GM12878 (cell line): Measurements from ENCODE around the gene SARS1. TPM values are rescaled to one million over a fixed set of nuclear protein-coding genes. Genes with fewer than 3 reads are reported as not detected.

Experiments used
- ATAC-seq: fragments of 200-7000 bp; cut with Tn5 transposase; 3 replicates; pipeline ENCODE4 v1.9.1; 2020; ENCODE audit warnings: mild to moderate bottlenecking, moderate library complexity
- BruUV-seq: library from RNA; stranded (reverse); fragments of 400-500 nt; replicated peaks from 2 replicates; lab custom pipeline; 2021; lab: Mats Ljungman, UMichigan
- CTCF ChIA-PET: fragments of 300-600 bp; sonication (Branson Sonifier 250); formaldehyde crosslinking; extraction: SDS; loops from one replicate; lab custom pipeline; 2021; ENCODE audit warnings: inconsistent platforms; lab: Yijun Ruan, JAX
- POLR2A ChIA-PET: fragments of 350-600 bp; formaldehyde crosslinking; extraction: SDS; loops from one replicate; lab custom pipeline; 2021; ENCODE audit warnings: inconsistent platforms; lab: Charles Lee
- RAD21 ChIA-PET: fragments of 300-600 bp; sonication (Branson Sonifier 250); formaldehyde crosslinking; loops from one replicate; lab custom pipeline; 2023; ENCODE audit warnings: antibody characterized with exemption; ENCODE audit not compliant: unreplicated experiment; lab: Charles Lee
- SMC1A ChIA-PET: fragments of 300-600 bp; sonication (Branson Sonifier 250); formaldehyde crosslinking; loops from one replicate; lab custom pipeline; 2023; ENCODE audit not compliant: unreplicated experiment, uncharacterized antibody; lab: Charles Lee
- DNase-seq: peaks from one replicate; pipeline ENCODE4 v3.0.0-alpha.2; 2011; ENCODE audit warnings: low read depth, low spot score
- FAIRE-seq: peaks from 3 replicates; lab custom pipeline; 2011; peaks lifted over from hg19 to GRCh38; lab: Jason Lieb, UNC
- H2AFZ ChIP-seq: 2 replicates; pipeline ENCODE4 v1.6.0; 2011; ENCODE audit warnings: low read depth, low read length, control low read depth; ENCODE audit not compliant: control insufficient read depth
- H3K27ac ChIP-seq: 2 replicates; pipeline ENCODE4 v1.5.1; 2011; ENCODE audit warnings: control low read depth; ENCODE audit not compliant: control insufficient read depth, insufficient read depth
- H3K27me3 ChIP-seq, 2 experiments: replicated peaks in 1 of 2; 2 replicates each; pipeline versions ENCODE4 v1.6.0 to v1.6.1; 2011; ENCODE audit warnings: low read length in 1 of 2; ENCODE audit not compliant: control insufficient read depth in 2 of 2, insufficient read depth in 2 of 2
- H3K36me3 ChIP-seq, 2 experiments: 2 replicates each; pipeline ENCODE4 v1.5.1; 2011; ENCODE audit warnings: low read length in 1 of 2; ENCODE audit not compliant: control insufficient read depth in 2 of 2, insufficient read depth in 2 of 2
- H3K4me1 ChIP-seq: 2 replicates; pipeline ENCODE4 v1.6.1; 2011; ENCODE audit warnings: mild to moderate bottlenecking, low read length, moderate library complexity, mixed read lengths; ENCODE audit not compliant: control insufficient read depth, insufficient read depth
- H3K4me2 ChIP-seq: 2 replicates; pipeline ENCODE4 v1.6.0; 2011; ENCODE audit warnings: control low read depth; ENCODE audit not compliant: control insufficient read depth, insufficient read depth
- H3K4me3 ChIP-seq: fragments of 200-600 bp; sonication (generic); 2 replicates; pipeline ENCODE4 v1.5.1; 2016
- H3K79me2 ChIP-seq: 2 replicates; pipeline ENCODE4 v1.6.0; 2011; ENCODE audit warnings: low read length; ENCODE audit not compliant: control insufficient read depth, insufficient read depth
- H3K9ac ChIP-seq: 2 replicates; pipeline ENCODE4 v1.8.0; 2011; ENCODE audit warnings: low read length, control low read depth, mixed read lengths; ENCODE audit not compliant: control insufficient read depth, insufficient read depth
- H3K9me3 ChIP-seq: replicated peaks from 3 replicates; pipeline ENCODE4 v1.5.1; 2011; ENCODE audit warnings: mild to moderate bottlenecking, low read length; ENCODE audit not compliant: control insufficient read depth, insufficient read depth
- H4K20me1 ChIP-seq: 2 replicates; pipeline ENCODE4 v1.6.0; 2011; ENCODE audit not compliant: control insufficient read depth, insufficient read depth
- CHD4 ChIP-seq: fragments of 200-600 bp; sonication (generic); IDR thresholded peaks from 2 replicates; pipeline ENCODE4 v1.6.1; 2016; ENCODE audit warnings: mild to moderate bottlenecking
- JUND ChIP-seq: IDR thresholded peaks from 2 replicates; pipeline ENCODE4 v1.6.1; 2012; ENCODE audit warnings: low read depth, mild to moderate bottlenecking, low read length, improper control_type of control experiment, moderate library complexity
- NBN ChIP-seq: fragments of 450-650 bp; IDR thresholded peaks from 2 replicates; pipeline ENCODE4 v1.6.1; 2016
- SIX5 ChIP-seq: IDR thresholded peaks from 2 replicates; pipeline ENCODE4 v1.6.1; 2011; ENCODE audit warnings: mild to moderate bottlenecking, low read depth, low read length, moderate library complexity; ENCODE audit not compliant: severe bottlenecking
- SPI1 ChIP-seq: IDR thresholded peaks from 2 replicates; pipeline ENCODE4 v1.6.1; 2011; ENCODE audit warnings: low read depth, mild to moderate bottlenecking, low read length, moderate library complexity, borderline replicate concordance; ENCODE audit not compliant: insufficient read depth
- SREBF2 ChIP-seq: IDR thresholded peaks from 2 replicates; pipeline ENCODE4 v1.6.1; 2012; ENCODE audit warnings: mild to moderate bottlenecking, low read length
- TARDBP ChIP-seq: IDR thresholded peaks from 2 replicates; pipeline ENCODE4 v1.6.1; 2016; ENCODE audit warnings: borderline replicate concordance
- ZNF207 ChIP-seq: fragments of 450-650 bp; IDR thresholded peaks from 2 replicates; pipeline ENCODE4 v1.6.1; 2014; ENCODE audit warnings: antibody characterized with exemption, mild to moderate bottlenecking, borderline replicate concordance
- WGBS: methylation state at CpG from one replicate; pipeline ENCODE4 v1.1.6; 2016; ENCODE audit warnings: low lambda C conversion rate; ENCODE audit not compliant: insufficient replicate concordance, insufficient coverage; ENCODE audit errors: missing lambda C conversion rate; 5-methylcytosine and 5-hydroxymethylcytosine counted together
- in situ Hi-C: fragments of 300-500 bp; cut with MboI; formaldehyde crosslinking; loops from 9 replicates; pipeline ENCODE4 v1.14.3; 2018; ENCODE audit warnings: mixed read lengths
- intact Hi-C: fragments of 100-400 bp; cut with micrococcal nuclease; formaldehyde crosslinking; loops from one replicate; pipeline ENCODE4 v1.14.2; 2022; ENCODE audit not compliant: unreplicated experiment
- polyA plus RNA-seq, 11 experiments: library from polyadenylated mRNA; depleted of rRNA in 4 of 11; unstranded in 6 of 11; stranded (reverse) in 5 of 11; fragments of >200 nt; fragmentation: Nextera tagmentation in 4 of 11; fragmentation: Illumina TruSeq in 1 of 11; extraction: Ambion mirVana in 4 of 11; extraction: Trizol in 1 of 11; gene quantifications; 1 replicate in 1 of 11; 2 replicates in 10 of 11; pipeline versions ENCODE4 v1.2.1 to v1.2.3, GENCODE V29; 2011 to 2016; ENCODE audit warnings: inconsistent platforms in 2 of 11, missing spikeins in 2 of 11, low read depth in 1 of 11
- total RNA-seq, 4 experiments: library from RNA; depleted of rRNA in 3 of 4; stranded (reverse); fragments of >200 nt in 3 of 4; fragmentation: Illumina TruSeq in 1 of 4; extraction: Trizol in 1 of 4; gene quantifications; 2 replicates each; pipeline versions ENCODE4 v1.2.1 to v1.2.3, GENCODE V29; 2013 to 2021
- TF ChIP-seq, protein P1 (sequence below): fragments of 450-650 bp; IDR thresholded peaks from 2 replicates; pipeline ENCODE4 v1.6.1; 2018; ENCODE audit warnings: borderline replicate concordance, mild to moderate bottlenecking; ENCODE audit not compliant: partially characterized antibody

SARS1 gene
- total and polyA plus RNA-seq, 10 of the 15 experiments (the other 5 are each of a cell fraction or from before 2014, with no cell fraction given): 103 to 202 (median 138) TPM

DNA sequence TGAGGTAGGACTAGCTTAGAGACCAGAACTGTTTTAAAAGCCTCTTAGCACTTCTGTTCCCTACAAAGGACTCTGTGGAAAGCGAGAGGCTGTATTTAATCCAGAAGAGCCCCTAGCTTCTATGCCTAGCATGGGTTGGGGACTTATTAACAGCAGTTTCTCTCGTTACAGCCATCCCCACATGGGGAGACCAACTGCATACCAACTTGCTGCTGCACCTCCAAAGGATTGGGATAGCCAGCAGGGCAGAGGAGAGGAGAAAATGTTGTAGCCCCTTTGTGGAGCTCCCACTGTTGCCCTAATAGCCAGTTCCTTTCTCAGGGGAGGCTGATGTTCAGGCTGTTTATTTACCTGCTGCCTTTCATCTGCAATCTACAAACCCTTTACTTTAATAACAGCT is 24.7 kb downstream of the SARS1 start (continued):
- TF ChIP-seq ZNF207: no peak
- no peak for TF ChIP-seq SIX5
- TF ChIP-seq, protein P1, sequence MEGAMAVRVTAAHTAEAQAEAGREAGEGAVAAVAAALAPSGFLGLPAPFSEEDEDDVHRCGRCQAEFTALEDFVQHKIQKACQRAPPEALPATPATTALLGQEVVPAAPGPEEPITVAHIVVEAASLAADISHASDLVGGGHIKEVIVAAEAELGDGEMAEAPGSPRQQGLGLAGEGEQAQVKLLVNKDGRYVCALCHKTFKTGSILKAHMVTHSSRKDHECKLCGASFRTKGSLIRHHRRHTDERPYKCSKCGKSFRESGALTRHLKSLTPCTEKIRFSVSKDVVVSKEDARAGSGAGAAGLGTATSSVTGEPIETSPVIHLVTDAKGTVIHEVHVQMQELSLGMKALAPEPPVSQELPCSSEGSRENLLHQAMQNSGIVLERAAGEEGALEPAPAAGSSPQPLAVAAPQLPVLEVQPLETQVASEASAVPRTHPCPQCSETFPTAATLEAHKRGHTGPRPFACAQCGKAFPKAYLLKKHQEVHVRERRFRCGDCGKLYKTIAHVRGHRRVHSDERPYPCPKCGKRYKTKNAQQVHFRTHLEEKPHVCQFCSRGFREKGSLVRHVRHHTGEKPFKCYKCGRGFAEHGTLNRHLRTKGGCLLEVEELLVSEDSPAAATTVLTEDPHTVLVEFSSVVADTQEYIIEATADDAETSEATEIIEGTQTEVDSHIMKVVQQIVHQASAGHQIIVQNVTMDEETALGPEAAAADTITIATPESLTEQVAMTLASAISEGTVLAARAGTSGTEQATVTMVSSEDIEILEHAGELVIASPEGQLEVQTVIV: no peak
- no peak for TF ChIP-seq SREBF2
- no peak for TF ChIP-seq JUND

DNA sequence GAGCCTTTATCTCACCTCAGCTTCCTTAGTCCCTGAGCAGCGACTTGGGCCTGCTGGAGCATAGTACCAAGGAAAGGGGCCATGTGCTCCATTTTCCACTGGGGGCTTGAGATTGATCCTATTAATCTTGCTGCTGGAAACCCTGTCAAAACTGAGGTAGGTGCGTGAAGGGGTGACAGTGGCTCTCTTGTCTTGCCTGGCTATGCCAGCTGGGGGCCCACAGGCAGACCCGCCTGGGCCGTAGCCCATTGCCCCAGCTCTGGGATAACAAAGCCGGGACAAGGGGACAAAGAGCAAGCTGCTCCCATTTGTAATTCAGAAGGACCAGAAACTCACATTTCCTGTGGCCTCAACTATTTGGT is 25.3 kb downstream of the SARS1 start:
- Histone ChIP-seq H2AFZ (no peak overlapping the region), H3K9me3 (no peaks in the 10 kb centered on the region), H3K4me1 (no peaks in the 10 kb centered on the region), H3K4me3 (no peak overlapping the region), H3K27me3 (no peaks in the 10 kb centered on the region), H4K20me1 (no peaks in the 10 kb centered on the region), H3K9ac (no peak overlapping the region), H3K27ac (no peak overlapping the region), H3K36me3 (peaks cover 18 to 35% of the 10 kb centered on the region in 2 experiments), H3K79me2 (no peaks in the 10 kb centered on the region), H3K4me2 (no peak overlapping the region)
- ChIA-PET RAD21 (interaction anchor here (0.8 to 1.9 kb wide), 4 partner anchors 38 to 294 kb away, joined by 3 to 7 read pairs (median 3); partner anchors contain the start of gene SORT1), CTCF (interaction anchor here (0.7 to 2.4 kb wide), 7 partner anchors 38 to 401 kb away, joined by 3 to 11 read pairs (median 5); no protein-coding TSS in a partner anchor), POLR2A (no interaction called here), SMC1A (interaction anchor here (1.1 to 1.5 kb wide), 2 partner anchors 22 to 293 kb away, joined by 3 to 4 read pairs; no protein-coding TSS in a partner anchor)
- intact Hi-C loops: no loop called here
- in situ Hi-C loops: no loop called here
- TF ChIP-seq NBN (no peak), CHD4 (no peak), SPI1 (no peak), TARDBP (no peak)
- FAIRE-seq (no peak), ATAC-seq (no peak), DNase-seq (no peak)
- BruUV-seq: no TSS peak
- WGBS: 93% methylated on average over 5 of the region's 5 CpGs
